ENCODE measurements around the gene FMC1.
"Not testable (repeated sequence)": the region's sequence is repeated elsewhere in the genome, so short reads cannot be mapped to it uniquely, and the experiment has no call there.

Gene FMC1

DNA sequence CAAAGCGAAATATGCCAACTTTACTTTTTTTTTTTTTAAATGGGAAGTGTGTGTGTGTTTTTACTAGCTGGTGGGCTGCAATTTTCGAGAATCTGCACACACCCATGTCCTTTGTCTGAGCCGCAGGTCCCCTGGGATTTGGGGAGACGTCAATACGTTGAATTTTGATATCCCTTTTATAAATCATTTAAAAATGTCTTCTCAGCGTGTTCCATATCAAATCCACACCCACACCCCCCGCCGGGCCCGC is 404 bp upstream of the FMC1 start:
- DNase-seq = no peak

DNA sequence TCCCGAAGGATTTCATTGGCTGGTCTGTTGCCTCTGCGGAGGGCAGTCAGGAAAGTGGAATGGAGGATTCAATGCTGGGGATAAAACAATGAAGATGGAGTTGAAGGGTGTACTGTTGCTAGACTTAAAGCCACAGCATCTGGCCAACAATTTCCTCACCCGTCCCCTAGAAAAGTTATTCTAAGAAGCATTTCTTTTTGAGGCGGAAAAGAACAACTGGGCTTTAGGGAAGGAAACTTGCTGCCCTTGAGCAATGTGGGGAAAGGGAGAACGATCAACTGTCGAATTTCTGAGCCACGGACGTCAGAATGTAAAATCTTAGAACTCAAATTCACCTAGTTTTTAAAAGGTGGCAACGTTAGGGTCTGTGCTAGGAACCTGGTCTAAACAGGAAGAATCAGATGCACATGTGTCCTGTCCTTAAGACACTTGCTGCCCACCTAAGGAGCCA is 664 bp downstream of the FMC1 start:
- no peak for DNase-seq

DNA sequence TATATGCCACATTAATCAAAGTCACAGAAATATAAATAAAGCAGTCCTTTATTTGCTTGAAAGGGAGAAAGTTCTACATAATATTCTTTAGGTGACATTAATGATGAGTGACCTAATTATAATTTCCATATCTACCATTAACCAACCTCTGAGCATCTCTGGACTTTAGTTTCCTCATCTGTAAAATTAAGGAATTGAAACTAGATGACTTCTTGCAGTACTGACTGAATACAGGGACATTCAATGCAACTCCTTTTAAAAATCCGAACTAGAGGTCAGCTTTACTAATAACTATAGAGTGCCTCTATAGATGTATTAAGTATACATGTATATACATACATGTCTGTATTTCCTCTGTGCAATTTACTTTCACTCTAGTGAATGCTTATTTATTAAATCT is 3.9 kb downstream of the FMC1 start:
- DNase-seq = no peak

DNA sequence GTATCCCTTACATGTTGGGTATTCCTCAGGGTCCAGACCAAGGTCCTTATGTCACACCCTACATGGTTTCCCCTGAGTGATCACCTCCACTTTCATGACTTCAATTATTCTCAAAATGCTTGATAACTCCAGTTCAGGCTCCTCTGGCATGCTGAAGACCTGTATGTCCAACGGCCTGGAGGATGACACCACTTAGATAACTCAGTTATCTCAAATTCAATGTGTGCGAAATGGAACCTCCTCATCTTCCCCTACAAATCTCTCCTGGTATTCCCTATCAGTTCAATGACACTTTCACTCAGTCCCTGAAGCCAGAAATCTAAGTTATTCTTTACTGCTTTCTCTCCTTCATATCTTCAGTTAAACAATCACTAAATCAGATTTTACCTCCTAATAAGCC is 9.9 kb downstream of the FMC1 start:
- DNase-seq = no peak

DNA sequence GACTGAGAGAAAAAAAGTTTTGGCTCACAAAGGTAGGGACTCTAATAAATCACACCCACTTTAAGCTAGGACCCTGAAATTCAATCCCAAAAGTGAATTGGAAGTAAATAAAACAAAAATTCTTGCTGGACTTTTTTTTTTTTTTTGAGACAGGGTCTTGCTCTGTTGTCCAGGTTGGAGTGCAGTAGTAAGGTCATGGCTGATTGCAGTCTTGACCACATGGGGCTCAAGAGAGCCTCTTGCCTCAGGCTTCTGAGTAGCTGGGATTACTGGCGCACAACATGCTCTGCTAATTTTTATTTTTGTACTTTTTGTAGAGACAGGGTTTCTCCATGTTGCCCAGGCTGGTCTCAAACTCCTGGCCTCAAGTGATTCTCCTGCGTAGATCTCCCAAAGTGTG is 13.6 kb downstream of the FMC1 start:
- no peak for DNase-seq

DNA sequence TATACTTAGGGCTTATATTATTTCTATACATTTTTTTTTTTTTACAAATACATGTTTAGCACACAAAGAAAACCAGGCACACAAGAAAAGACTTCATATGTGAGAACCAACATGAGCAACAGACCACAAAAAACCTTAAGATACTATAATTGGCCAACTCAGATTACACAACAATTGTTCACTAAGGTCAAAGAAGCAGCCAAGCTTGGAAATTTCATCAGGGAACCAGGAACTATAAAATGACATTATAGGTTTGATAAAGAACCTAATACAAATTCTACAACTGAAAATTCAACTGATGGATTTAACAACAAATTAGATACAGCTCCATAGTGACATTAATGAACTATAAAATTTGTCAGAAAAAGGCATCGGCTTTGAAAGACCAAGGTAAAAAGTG is 14.2 kb downstream of the FMC1 start:
- no peak for DNase-seq

DNA sequence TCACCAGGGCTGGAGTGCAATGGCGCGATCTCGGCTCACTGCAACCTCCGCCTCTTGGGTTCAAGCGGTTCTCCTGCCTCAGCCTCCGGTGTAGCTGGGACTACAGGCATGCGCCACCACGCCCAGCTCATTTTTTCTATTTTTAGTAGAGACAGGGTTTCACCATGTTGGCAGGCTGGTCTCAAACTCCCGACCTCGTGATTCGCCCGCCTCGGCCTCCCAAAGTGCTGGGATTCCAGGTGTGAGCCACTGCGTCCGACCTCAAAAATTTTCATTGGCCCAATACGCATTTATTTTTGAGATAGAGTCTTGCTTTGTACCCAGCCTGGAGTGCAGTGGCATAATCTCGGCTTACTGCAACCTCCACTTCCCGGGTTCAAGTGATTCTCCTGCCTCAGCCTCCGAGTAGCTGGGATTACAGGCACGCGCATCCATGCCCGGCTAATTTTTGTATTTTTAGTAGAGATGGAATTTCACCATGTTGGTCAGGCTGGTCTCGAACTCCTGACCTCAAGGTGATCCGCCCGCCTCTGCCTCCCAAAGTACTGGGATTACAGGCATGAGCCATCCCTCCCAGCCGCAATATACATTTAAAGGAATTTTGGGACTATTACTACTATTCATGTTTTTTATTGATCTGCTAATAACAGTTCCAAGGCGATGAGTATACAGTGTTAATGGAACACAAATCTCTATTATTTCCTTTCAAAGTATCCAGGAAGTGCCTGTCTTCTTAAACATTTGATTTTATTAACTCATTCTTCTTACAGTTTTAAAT is 16.8 kb downstream of the FMC1 start:
- DNase-seq = not testable (repeated sequence)

DNA sequence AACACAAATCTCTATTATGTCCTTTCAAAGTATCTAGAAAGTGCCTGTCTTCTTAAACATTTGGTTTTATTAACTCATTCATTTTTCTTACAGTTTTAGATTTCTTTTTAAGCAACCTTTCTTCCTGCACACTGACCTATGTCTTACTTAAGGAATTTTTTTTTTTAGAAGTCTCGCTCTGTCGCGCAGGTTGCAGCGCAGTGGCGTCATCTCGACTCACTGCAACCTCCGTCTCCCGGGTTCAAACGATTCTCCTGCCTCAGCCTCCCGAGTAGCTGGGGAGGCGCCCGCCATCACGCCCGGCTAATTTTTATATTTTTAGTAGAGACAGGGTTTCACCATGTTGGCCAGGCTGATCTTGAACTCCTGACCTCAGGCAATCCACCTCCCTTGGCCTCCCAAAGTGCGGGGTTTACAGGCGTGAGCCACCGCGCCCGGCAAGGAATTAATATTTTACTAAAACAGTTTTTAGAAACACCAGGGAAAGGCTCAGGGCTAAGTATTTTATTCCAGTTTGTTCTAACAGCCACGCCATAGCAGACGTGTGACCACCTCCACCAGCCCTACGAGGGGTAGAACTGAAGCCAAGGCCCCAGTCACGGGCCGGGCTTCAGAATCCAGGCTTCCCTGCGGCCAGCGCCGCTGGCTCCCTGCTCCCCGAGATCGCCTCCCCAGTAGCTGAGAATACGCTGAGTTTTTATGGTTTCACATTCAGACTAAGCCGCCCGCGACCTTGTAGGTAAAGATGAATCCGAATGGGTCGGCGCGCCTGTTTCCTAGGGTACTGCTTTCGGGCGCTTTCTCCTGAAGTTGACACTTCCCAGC is 17.6 kb downstream of the FMC1 start:
- DNase-seq = peak; percentile 79

DNA sequence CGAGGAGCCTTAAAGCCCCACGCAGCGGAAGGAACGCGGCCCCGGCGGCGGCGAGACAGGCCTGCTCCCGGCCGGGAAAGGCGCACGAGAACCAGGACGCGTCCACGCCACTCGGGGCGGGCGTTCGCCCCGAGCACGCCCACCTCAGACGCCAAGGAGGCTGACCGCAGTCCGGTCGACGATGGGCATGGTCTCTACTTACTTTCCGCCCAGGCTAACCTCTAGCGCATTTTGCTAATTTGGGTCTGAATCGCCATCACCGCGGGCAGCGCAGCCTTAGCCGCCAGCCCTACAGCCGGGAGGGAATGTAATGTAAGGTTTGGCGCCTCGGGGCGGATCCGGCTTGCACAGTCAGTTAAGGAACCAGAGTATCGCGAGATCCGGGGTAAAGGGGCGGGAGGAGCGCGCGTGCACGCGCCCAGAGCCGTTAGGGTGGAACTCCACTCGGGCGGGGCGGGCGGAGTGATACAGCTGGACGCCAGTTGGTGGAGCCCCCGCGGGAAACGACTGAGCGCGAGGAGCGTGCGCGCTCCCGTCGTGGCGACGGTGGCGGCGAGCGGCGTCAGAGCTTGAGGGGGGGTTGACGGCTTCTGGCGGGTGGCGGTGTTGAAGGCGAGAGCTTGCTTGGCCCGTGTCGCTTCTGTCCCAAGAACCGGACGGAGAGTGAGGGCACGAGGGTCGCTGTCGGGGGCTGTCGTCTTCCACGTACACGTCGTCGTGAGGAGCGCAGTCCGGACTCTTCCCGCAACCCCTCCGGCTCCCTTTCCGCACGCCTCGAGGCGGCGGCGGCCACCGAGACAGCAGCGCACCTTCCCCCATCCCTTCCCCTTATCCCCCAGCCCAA is 18.5 kb downstream of the FMC1 start, which contains the start of gene LUC7L2:
TSS of gene LUC7L2 (plus strand) at position 529 of the 844 bp plus-strand sequence. CDS start 368 bp downstream, outside the sequence.
- peak; percentile 100 for DNase-seq

DNA sequence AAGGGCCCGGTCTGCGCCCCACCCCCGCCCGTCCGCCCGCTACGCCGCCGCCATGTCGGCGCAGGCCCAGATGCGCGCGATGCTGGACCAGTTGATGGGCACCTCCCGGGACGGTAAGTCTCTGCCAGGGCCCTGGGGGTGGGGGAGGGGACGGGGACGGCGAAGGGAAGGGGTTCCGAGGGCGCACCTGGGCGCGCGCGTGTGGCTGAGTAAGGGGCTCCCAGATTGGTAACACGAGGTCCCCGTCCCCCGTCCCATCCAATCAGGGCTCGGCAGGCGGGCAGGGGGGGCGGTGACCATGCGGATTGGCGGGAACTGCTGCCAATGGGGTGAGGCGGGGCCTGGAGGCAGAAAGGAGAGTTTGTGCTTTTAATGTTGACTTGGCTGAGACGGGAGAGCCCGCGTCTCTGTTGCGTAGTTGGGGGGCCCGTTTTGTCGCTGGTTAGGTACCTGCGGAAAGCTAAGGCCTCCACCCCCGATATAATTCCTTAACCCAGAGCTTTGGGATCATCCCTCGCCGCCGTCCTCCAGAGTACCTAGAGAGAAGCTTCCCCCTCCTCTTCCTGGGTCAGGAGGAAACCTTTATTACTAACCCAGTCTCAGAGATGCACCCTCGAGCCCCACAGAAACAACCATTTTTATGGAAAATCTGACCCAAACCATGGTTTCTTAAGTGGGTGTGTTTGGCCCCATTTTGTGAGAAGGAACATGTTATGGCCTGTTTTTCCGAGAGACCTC is 19.2 kb downstream of the FMC1 start:
- peak; percentile 99 for DNase-seq

DNA sequence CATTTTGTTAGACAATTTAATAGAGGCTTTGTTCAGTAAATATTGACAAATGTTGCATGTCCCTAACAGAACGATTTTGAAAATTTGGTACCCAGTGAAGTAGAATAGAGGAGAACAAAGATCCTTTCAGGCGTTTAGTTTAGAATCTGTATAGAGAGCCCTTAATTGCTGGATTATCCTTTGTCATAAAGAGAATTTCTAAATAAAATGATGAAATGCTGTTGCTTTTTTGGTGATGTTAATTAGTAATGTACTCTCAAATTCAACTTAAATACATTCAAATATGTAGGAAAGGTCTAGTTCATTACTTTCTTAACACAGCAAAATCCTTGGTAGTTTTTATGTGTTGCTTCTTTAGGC is 19.8 kb downstream of the FMC1 start:
- DNase-seq = no peak

DNA sequence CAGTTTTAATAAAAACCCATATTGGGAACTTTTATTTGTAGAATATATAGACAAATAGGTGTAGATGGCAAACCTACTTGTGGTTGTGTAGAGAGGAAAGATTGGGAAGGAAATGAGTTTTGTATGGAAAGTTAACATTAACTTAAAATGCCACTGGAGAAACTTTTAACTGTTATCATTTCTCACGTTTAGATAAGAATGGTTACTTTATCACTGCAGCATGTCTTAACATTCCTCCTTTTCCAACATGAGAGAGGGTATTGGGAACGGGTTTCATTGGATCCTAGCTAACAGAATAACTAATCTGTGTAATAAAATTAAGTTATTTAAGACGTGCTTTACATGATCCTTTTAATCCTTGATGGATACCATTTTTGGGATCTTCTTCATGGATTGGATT is 20.4 kb downstream of the FMC1 start:
- DNase-seq = no peak

DNA sequence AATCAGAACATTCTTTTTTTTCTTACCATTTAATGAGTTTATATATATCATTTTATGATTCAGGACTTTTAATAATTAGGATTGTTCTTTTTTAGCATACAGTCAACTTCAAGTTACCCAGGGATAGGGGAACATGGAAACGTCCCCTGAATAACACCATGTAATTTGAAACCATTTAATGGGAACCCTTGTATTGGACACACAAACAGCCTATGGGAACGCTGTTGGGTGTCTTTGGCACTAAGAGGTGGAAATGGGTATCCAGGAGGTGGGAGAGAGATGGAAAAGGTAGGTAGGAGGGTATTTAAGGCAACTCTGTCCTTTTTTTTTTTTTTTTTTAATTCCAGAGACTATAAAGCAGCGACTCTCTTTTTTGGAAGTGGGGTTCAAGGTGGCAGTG is 21.2 kb downstream of the FMC1 start:
- no peak for DNase-seq

DNA sequence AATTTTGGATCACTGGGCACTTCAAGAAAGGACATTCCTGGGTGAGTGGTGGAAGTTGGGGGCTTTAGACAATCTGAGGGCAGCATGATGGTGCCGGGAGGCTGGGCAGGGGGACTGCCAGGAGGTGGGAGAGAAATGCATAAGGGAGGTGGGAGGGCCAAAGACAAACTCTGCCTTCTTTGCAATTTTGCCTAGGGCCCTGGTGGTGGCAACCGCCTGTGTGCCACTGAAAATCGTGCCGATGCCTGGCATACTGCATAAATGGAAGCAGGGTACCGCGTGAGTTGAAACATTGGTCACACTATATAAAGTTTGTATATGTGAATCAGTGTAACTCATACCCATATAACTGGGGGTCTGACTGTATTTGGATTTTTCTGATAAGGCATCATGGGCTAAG is 21.8 kb downstream of the FMC1 start:
- DNase-seq = no peak

DNA sequence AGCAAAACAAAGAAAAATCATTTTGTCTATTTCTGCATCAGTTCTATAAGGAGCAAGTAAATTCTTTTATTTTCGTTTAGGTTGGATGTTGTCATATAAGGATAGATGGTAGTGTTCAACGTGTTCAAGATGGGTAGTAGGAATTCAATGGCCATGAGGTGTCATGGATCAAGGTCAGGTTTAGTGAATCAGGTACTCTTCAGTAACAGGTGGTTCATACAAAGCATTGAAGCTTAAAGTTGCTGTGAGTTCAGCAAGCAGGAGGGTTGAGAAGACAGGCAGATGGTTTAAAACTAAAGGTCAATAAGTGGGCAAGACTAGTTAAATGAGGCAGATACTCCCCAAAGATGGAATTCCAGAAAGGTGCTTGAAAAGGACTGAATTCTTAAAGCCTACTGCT is 24.2 kb downstream of the FMC1 start:
- DNase-seq = no peak

DNA sequence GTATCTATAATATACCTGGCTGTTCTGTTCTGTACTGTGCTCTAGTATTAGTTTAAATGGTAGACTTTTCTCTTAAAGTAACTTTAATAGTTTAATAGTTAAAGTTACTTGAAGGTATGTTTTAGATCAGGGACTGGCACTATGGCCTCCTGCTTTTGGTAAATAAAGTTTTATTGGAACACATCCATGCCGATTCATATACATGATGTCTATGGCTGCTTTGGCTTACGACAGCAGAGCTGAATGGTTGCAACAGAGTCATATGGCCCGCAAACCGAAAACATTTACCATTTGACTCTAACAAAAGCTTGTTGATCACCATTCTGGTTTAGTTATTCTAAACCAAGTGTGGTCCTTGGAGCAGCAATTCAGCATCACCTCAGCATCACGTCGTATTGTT is 25.3 kb downstream of the FMC1 start:
- DNase-seq = no peak

DNA sequence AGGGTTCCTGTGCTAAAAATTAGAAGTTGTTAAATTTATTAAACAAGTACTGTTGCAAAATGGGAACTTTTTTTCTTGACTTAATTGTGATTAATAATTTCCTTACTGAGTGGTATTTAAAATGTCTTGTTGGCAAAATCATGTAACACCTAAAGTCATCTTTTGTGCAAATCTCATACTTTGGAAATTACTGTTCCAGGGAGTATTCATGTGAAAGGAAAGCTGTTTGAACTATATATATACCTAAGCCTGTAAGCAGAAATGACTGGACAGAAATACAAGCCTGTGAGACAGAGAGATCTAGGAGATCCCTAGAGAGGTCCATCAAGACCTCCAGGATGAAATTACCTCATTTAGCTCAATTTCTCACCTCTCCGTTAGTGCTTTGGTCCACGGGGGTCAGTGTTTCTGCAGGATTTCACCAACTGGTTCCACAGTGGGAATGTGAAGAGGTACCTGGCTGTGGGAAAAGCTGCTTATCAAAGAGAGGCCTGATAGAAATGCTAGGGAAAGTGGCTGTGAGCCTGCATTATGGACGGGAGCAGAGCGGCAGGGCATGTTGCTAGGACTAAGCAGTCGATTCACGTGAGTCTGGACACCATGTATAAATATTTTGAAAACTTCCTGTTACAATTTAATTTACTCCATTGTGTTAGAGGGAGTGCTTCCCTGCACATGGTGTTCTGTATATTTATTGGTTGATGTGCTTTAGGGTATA is 26.5 kb downstream of the FMC1 start:
- no peak for DNase-seq

DNA sequence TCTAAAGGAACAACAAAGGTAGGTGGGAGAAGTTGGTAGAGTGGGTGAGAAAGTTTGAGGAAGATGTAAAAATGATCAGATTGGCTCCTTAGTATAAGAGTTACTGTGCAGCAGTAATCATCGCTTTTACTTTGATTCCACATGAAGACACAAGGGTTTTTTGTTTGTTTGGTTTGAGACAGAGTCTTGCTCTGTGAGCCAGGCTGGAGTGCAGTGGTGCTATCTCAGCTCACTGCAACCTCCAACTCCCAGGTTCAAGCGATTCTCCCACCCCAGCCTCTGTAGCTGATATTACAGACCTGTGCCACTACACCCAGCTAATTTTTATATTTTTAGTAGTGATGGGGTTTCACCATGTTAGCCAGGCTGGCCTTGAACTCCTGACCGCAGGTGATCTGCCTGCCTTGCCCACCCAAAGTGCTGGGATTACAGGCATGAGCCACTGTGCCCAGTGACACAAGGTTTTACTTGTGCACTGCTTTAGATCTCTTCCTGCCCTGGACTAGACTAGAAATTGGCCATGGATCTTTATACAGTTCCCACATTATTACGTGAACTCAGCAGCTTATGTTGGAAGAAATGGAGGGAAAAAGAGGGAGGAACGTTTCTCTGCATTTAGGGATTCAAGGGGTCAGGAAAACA is 29.3 kb downstream of the FMC1 start:
- no peak for DNase-seq

DNA sequence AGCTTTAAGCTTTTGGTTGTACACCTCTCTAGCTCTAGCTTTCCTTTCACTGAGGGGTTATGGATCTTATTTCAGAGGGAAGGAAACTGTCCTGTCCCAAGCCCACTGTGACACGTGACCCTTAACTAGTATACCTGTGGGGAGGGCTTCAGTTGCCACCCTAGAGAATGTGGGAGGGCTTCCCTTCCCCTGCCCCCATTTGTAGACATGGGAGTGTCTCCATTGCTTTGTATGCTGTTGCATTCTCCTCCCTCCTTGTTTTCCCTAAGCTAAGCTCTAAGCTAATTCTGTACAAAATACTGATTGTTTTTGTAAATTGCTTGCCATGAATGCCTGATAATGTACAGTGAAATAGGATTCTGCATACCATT is 29.8 kb downstream of the FMC1 start:
- no peak for DNase-seq

DNA sequence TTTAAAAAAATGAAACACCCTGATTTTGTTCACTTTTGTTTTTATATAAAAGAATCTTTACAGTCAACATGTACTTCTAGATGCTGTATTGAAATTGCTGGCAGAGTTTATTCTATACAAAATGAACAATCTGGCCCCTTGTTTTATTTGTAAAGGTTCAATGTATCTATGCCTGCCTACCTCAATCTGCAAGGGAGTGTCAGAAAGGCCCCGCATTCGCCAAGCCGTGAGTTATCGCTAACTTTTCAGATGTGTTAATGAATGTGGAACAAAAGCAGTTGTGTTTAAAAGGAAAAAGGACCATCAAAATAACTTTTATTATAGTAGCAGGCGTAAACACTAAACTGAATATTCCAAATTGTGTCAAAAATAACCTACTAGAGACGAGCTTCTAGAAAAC is 33.1 kb downstream of the FMC1 start:
- DNase-seq = no peak

DNA sequence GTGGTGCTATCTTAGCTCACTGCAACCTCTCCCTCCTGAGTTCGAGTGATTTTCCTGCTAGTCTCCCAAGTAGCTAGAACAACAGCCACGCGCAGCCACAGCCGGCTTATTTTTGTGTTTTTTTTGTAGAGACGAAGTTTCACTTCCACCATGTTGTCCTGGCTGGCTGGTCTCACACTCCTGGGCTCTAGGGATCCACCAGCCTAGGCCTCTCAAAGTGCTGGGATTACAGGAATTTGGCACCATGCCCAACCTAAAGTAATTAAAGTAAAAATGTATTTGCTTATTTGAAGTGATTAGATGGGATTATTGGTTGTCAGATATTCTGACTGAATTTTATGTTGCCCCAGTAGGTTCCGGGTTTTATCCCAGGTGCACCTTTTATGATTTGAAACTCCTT is 41.3 kb downstream of the FMC1 start:
- no peak for DNase-seq

DNA sequence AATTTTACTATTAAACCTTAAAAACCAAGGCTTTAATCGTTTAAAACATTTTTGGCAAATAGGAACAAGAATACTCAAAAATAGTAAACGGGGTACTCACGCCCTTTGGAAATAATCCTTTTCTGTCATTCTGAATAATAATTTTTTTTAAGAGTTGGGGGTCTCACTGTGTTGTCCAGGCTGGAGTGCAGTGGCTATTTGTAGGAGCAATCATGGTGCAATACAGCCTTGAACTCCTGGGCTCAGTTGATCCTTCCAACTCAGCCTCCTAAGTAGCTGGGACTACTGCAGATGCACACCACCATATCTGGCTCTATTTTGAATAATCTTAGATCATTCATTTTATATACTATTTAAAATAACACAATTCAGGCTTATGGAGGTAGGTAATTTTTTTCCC is 43.5 kb downstream of the FMC1 start:
- no peak for DNase-seq

All from activated CD8-positive, alpha-beta memory T cell treated with anti-CD3 and anti-CD28 coated beads for 24 hours (primary cell).